Trophoblast cell (in vitro differentiated cells and primary cell): Measurements from ENCODE around the gene CHORDC1.
"Not testable (repeated sequence)": the region's sequence is repeated elsewhere in the genome, so short reads cannot be mapped to it uniquely, and the experiment has no call there.

Source experiments
- DNase-seq, 2 donors: peaks; one replicate each; pipeline ENCODE4 v3.0.0-alpha.2; 2016
- H2AFZ ChIP-seq: 2 replicates; pipeline ENCODE4 v1.6.1; 2013; ENCODE audit warnings: low read length, moderate library complexity, mild to moderate bottlenecking; ENCODE audit not compliant: insufficient read depth, poor library complexity
- H2AK5ac ChIP-seq: 2 replicates; pipeline ENCODE4 v1.6.1; 2013; ENCODE audit warnings: mild to moderate bottlenecking, low read length
- H2BK120ac ChIP-seq: 2 replicates; pipeline ENCODE4 v1.6.1; 2013; ENCODE audit warnings: low read length, mild to moderate bottlenecking, moderate library complexity; ENCODE audit not compliant: insufficient read depth, poor library complexity
- H2BK12ac ChIP-seq: 2 replicates; pipeline ENCODE4 v1.6.1; 2013; ENCODE audit warnings: mild to moderate bottlenecking, low read length, moderate library complexity
- H2BK5ac ChIP-seq: 2 replicates; pipeline ENCODE4 v1.6.1; 2013; ENCODE audit warnings: low read length, low read depth, moderate library complexity, mild to moderate bottlenecking; ENCODE audit not compliant: poor library complexity
- H3K14ac ChIP-seq: 2 replicates; pipeline ENCODE4 v1.6.1; 2013; ENCODE audit warnings: mild to moderate bottlenecking, low read length
- H3K18ac ChIP-seq: 2 replicates; pipeline ENCODE4 v1.6.1; 2013; ENCODE audit warnings: mild to moderate bottlenecking, low read length
- H3K23ac ChIP-seq: 2 replicates; pipeline ENCODE4 v1.6.1; 2013; ENCODE audit warnings: low read length
- H3K27ac ChIP-seq: 2 replicates; pipeline ENCODE4 v1.5.1; 2013; ENCODE audit warnings: low read depth, mild to moderate bottlenecking, inconsistent platforms, low read length, moderate library complexity
- H3K27me3 ChIP-seq: 2 replicates; pipeline ENCODE4 v1.6.1; 2013; ENCODE audit warnings: inconsistent platforms, mild to moderate bottlenecking, low read length, moderate library complexity; ENCODE audit not compliant: insufficient read depth
- H3K36me3 ChIP-seq, 2 experiments: 1 replicate in 1 of 2; 2 replicates in 1 of 2; pipeline ENCODE4 v1.6.1; 2013; ENCODE audit warnings: low read length in 2 of 2, mild to moderate bottlenecking in 2 of 2, moderate library complexity in 1 of 2; ENCODE audit not compliant: insufficient read depth in 2 of 2, control insufficient read depth in 1 of 2
- H3K4ac ChIP-seq: 2 replicates; pipeline ENCODE4 v1.6.1; 2013; ENCODE audit warnings: low read depth, mild to moderate bottlenecking, low read length, moderate library complexity
- H3K4me1 ChIP-seq, 2 experiments: 1 replicate in 1 of 2; 2 replicates in 1 of 2; pipeline ENCODE4 v1.6.1; 2013; ENCODE audit warnings: low read length in 2 of 2, mild to moderate bottlenecking in 2 of 2, moderate library complexity in 1 of 2; ENCODE audit not compliant: insufficient read depth in 2 of 2, control insufficient read depth in 1 of 2
- H3K4me2 ChIP-seq: 2 replicates; pipeline ENCODE4 v1.6.1; 2013; ENCODE audit warnings: inconsistent platforms, mild to moderate bottlenecking, low read length, moderate library complexity
- H3K4me3 ChIP-seq: 2 replicates; pipeline ENCODE4 v1.5.1; 2013; ENCODE audit warnings: mild to moderate bottlenecking, low read depth, low read length, inconsistent platforms
- H3K79me1 ChIP-seq: one replicate; pipeline ENCODE4 v1.6.1; 2013; ENCODE audit warnings: low read length
- H3K79me2 ChIP-seq: 2 replicates; pipeline ENCODE4 v1.6.1; 2013; ENCODE audit warnings: low read length, mild to moderate bottlenecking; ENCODE audit not compliant: control insufficient read depth, insufficient read depth, poor library complexity
- H3K9ac ChIP-seq: 2 replicates; pipeline ENCODE4 v1.6.1; 2013; ENCODE audit warnings: mild to moderate bottlenecking, low read length
- H3K9me3 ChIP-seq: 2 replicates; pipeline ENCODE4 v1.6.1; 2013; ENCODE audit warnings: low read depth, mild to moderate bottlenecking, control low read depth, inconsistent platforms, low read length; ENCODE audit not compliant: insufficient read depth
- H4K12ac ChIP-seq: 2 replicates; pipeline ENCODE4 v1.6.1; 2013; ENCODE audit warnings: low read depth, mild to moderate bottlenecking, low read length, moderate library complexity
- H4K8ac ChIP-seq: 2 replicates; pipeline ENCODE4 v1.6.1; 2013; ENCODE audit warnings: low read depth, mild to moderate bottlenecking, low read length, moderate library complexity
- H4K91ac ChIP-seq: one replicate; pipeline ENCODE4 v1.6.1; 2013; ENCODE audit warnings: low read depth, mild to moderate bottlenecking, low read length, moderate library complexity
- WGBS: extraction: QIAGEN DNeasy Blood & Tissue Kit; methylation state at CpG from one replicate; pipeline ENCODE4 v1.1.7; 2013; ENCODE audit warnings: missing lambda C conversion rate; ENCODE audit not compliant: insufficient read length, insufficient coverage; ENCODE audit errors: extremely low coverage; 5-methylcytosine and 5-hydroxymethylcytosine counted together

CHORDC1 gene

GRCh38 chr11:90171359-90171758 lies 51.5 kb downstream of the CHORDC1 start:
- no peak overlapping the region for H3K4ac ChIP-seq
- no peak overlapping the region for H3K18ac ChIP-seq
- DNase-seq, result no peak
- no peaks in the 10 kb centered on the region for H3K36me3 ChIP-seq
- H4K12ac ChIP-seq, result no peak overlapping the region
- H3K23ac ChIP-seq, result no peak overlapping the region
- no peaks in the 10 kb centered on the region for H3K9me3 ChIP-seq
- H3K79me1 ChIP-seq, result no peaks in the 10 kb centered on the region
- H3K14ac ChIP-seq, result no peak overlapping the region
- no peak overlapping the region for H4K8ac ChIP-seq
- no peak overlapping the region for H2BK5ac ChIP-seq
- H3K4me1 ChIP-seq, result peaks cover 0 to 2% of the 10 kb centered on the region in 2 experiments
- no peak overlapping the region for H2BK12ac ChIP-seq
- no peak overlapping the region for H3K4me3 ChIP-seq
- no peak overlapping the region for H3K4me2 ChIP-seq
- H3K79me2 ChIP-seq, result no peaks in the 10 kb centered on the region
- no peak overlapping the region for H2AFZ ChIP-seq
- H3K27me3 ChIP-seq, result no peaks in the 10 kb centered on the region
- no peak overlapping the region for H3K9ac ChIP-seq
- no peak overlapping the region for H3K27ac ChIP-seq
- no peak overlapping the region for H2BK120ac ChIP-seq
- H2AK5ac ChIP-seq, result no peak overlapping the region
- H4K91ac ChIP-seq, result no peak overlapping the region

GRCh38 chr11:90168571-90168970 lies 54.3 kb downstream of the CHORDC1 start:
- no peak overlapping the region for H2AK5ac ChIP-seq
- DNase-seq, result no peak
- H3K4me2 ChIP-seq, result no peak overlapping the region
- H2BK12ac ChIP-seq, result no peak overlapping the region
- H3K79me2 ChIP-seq, result no peaks in the 10 kb centered on the region
- H2BK120ac ChIP-seq, result no peak overlapping the region
- H3K79me1 ChIP-seq, result no peaks in the 10 kb centered on the region
- H3K4me3 ChIP-seq, result no peak overlapping the region
- no peaks in the 10 kb centered on the region for H3K36me3 ChIP-seq
- no peak overlapping the region for H4K8ac ChIP-seq
- H2BK5ac ChIP-seq, result no peak overlapping the region
- H4K12ac ChIP-seq, result no peak overlapping the region
- H3K9me3 ChIP-seq, result no peaks in the 10 kb centered on the region
- H3K14ac ChIP-seq, result no peak overlapping the region
- no peak overlapping the region for H3K18ac ChIP-seq
- H3K4ac ChIP-seq, result no peak overlapping the region
- WGBS, result no CpG with 5 or more reads among the region's 3 CpGs
- H2AFZ ChIP-seq, result no peak overlapping the region
- no peaks in the 10 kb centered on the region for H3K27me3 ChIP-seq
- no peak overlapping the region for H3K23ac ChIP-seq
- H3K4me1 ChIP-seq, result peaks cover 0 to 2% of the 10 kb centered on the region in 2 experiments
- no peak overlapping the region for H3K9ac ChIP-seq
- H4K91ac ChIP-seq, result no peak overlapping the region
- H3K27ac ChIP-seq, result no peak overlapping the region

- WGBS, result no CpG with 5 or more reads among the region's 8 CpGs
- not testable (repeated sequence) for DNase-seq, H2BK120ac ChIP-seq, H4K91ac ChIP-seq, H3K4me3 ChIP-seq, H3K36me3 ChIP-seq, H3K23ac ChIP-seq, H3K27me3 ChIP-seq, H3K4me1 ChIP-seq, H3K79me2 ChIP-seq, H3K27ac ChIP-seq, H3K9ac ChIP-seq, H3K9me3 ChIP-seq, H2BK5ac ChIP-seq, H2AFZ ChIP-seq, H4K8ac ChIP-seq, H2BK12ac ChIP-seq, H3K4me2 ChIP-seq, H3K79me1 ChIP-seq, H4K12ac ChIP-seq, H3K14ac ChIP-seq, H2AK5ac ChIP-seq, H3K4ac ChIP-seq, H3K18ac ChIP-seq
Measured at GRCh38 chr11:90167704-90168103, 55.1 kb downstream of the CHORDC1 start.

DNA sequence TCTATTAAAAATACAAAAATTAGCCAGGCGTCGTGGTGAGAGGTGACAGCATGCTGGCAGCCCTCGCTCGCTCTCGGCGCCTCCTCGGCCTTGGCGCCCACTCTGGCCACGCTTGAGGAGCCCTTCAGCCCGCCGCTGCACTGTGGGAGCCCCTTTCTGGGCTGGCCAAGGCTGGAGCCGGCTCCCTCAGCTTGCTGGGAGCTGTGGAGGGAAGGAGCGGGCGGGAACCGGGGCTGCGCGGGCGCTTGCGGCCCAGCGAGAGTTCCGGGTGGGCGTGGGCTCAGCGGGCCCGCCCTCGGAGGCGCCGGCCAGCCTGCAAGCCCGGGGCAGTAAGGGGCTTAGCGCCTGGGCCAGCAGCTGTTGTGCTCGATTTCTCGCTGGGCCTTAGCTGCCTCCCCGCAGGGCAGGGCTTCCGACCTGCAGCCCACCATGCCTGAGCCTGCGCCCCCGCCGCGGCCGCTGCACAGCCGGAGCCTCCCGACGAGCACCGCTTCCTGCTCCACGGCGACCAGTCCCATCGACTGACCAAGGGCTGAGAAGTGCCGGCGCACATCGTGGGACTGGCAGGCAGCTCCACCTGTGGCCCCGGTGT lies 55.8 kb downstream of the CHORDC1 start:
- no CpG with 5 or more reads among the region's 49 CpGs for WGBS
- H3K27ac ChIP-seq, H3K4ac ChIP-seq, DNase-seq, H3K9ac ChIP-seq, H2AK5ac ChIP-seq, H3K4me3 ChIP-seq, H4K91ac ChIP-seq, H3K18ac ChIP-seq, H3K27me3 ChIP-seq, H3K4me2 ChIP-seq, H2BK5ac ChIP-seq, H3K36me3 ChIP-seq, H3K79me2 ChIP-seq, H3K79me1 ChIP-seq, H4K12ac ChIP-seq, H3K23ac ChIP-seq, H2AFZ ChIP-seq, H3K4me1 ChIP-seq, H3K9me3 ChIP-seq, H2BK120ac ChIP-seq, H2BK12ac ChIP-seq, H3K14ac ChIP-seq, H4K8ac ChIP-seq: not testable (repeated sequence)
